HCEC 1CT (cell line): Measurements from ENCODE around the gene NEK6.

ENCODE experiments used
- DNase-seq: peaks from one replicate; pipeline ENCODE4 v3.0.0-alpha.2; 2017

The NEK6 gene

DNA sequence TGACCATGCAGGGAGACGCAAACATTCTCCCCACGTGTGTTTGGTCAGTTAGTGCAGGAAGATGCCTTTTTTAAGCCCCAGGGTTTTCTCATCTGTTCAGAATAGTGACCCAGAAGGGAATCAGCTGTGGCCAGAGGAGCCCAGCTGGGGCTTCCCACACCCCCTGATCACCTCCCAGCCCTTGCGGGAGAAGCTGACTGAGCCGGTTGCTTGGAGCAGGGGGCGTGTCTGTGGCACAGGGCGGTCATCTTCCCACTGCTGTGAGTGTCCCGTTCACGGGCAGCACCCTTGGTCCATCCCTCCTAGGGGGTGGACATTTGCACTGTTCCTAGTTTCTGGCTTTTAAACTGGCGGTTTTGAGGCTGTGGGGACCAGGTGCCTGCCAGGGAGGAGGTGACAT lies 69.7 kb downstream of the NEK6 start:
- DNase-seq = no peak

DNA sequence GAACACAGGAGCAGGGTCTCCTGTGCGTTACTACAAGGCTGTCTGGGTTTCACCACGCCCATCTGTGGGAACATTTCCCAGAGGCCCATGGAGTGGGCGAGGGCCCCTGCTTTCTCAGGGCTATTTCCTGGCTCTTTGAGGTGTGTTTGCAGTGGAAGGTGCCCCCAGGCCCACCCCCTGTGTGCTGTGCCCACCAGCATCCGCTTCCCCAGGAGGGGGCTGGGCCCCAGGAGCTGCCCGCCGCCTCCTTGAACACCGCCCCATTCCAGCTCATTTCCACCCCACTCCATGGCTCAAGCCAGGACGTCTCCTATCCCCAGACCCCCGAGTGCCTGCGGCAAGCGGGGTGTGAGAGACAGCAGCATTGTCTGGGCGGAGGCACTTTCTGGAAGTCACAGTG lies 70.5 kb downstream of the NEK6 start:
- no peak for DNase-seq

DNA sequence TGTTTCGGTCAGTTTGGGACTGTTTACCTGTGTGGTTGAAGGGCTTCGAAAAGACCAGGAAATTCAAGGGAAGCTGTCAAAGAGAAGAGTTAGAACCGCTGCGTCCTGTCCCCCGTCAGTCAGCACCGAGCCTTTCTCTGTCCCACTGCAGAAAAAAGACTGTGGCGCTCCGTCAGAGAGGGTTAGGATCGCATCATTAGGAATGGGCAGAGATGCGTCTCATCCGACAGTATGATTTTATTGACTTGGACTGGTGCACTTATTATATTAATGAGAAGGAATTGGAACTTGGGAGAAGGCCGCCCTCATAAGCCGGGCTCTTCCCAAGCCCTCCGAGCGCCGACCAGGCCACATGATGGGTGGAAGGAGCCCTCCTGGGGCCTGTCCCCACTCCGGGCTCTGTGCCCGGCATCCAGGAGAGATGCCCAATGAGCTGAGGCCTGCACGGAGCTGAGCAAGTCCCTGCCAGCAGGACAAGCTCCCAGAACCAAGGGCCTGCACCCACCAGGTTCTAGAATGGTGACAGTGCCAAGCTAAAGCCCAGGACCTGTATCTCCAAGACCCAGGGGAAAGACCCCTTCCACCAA lies 71.5 kb downstream of the NEK6 start:
- no peak for DNase-seq

GRCh38 chr9:124330011-124330697 lies 72.4 kb downstream of the NEK6 start:
- no peak for DNase-seq

GRCh38 chr9:124331580-124331979 lies 73.8 kb downstream of the NEK6 start:
- DNase-seq = no peak

- no peak for DNase-seq
Observed at GRCh38 chr9:124332361-124333202, 74.8 kb downstream of the NEK6 start.

DNA sequence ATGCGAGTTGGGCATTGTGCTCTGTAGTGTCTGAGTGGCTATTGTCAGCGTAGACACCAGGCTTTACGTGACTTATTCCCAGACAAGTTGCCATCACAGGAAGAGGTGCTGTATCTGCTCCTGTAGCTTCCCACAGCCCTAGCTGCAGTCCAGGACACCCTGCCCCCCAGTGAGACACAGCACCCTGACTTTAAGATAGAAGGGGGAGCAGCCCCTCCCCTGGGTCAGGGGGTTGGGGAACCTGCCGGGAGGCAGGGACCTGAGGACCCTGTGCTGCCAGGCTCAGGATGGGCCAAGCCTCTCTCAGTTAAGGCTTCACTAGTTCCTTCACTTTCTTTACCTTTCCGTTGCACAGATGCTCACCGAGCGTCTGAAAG lies 75.4 kb downstream of the NEK6 start:
- no peak for DNase-seq

DNA sequence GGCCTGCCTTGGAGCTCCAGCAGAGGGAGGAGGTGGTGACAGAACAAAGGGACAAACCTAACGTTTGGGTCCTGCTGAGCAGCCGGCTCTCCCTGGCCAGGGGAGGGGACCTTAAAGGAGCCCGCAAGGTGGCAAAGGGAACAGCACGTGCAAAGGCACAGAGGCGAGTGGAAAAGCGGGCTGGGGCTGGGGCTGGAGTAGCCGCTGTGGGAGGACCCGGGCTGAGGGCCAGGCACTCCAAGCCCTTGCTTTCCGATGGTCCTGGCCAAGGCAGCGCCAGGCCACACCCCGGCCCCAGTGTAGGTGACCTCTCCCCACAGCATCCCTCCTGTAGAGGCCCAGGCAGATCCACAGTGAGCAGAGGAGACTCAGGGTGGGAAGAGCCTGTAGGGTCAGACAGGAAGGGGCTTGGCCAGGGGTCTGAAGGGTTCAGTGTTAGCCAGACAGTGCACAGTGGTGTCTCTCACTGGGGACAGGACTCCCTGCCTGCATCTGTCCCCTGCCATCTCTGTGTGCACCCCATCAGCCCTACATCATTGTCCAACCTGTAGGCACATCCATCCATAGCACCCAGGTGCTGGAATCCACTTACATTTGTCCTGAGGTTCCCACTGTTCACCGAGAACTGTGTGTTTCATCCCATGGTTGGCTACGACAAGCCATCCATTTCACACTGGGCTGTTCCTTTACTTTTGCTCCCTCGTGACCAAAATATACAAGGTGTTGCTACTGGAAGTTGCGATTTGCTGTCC lies 77.0 kb downstream of the NEK6 start:
- DNase-seq = no peak

- no peak for DNase-seq
Observed at GRCh38 chr9:124335320-124335707, 77.6 kb downstream of the NEK6 start.

GRCh38 chr9:124337562-124337961 lies 79.8 kb downstream of the NEK6 start:
- no peak for DNase-seq

- DNase-seq = no peak
Observed at GRCh38 chr9:124339603-124340146, 81.9 kb downstream of the NEK6 start.

- no peak for DNase-seq
Observed at GRCh38 chr9:124340219-124341069, 82.7 kb downstream of the NEK6 start.

DNA sequence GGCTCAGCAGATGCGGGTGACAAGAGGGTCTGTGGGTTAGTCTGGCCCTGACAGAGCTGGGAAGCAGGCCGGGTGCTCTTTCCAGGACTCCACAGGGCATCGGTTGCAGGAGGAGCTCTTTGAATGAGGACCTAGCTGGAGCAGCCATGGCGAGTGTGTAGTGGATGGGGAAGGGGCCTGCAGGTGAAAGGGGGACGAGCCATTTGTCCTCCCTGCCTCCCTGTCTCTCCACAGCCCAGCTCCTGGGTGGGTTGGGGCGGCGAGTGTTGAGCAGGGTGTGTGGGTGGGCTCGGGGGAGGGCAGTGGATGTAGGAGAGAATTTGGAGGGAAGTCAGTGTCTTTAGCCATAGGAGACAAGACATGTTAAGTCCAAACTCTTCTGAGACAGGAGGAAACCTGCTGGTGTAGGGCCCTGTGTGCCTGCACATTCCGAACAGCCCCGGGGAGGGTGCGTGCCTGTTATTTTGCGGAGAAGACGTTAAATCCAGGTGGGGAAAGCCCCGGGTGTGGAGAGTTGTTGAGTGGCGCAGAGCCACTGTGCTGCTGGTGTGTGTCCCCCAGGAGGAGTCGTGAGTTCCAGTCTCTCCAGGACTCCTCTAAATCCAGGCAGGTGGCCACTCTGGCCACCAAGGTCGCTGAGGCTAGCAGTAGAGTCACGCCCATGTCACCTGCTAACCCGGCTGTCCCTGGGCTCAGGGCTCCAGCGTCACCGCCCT lies 83.9 kb downstream of the NEK6 start:
- DNase-seq = no peak

DNA sequence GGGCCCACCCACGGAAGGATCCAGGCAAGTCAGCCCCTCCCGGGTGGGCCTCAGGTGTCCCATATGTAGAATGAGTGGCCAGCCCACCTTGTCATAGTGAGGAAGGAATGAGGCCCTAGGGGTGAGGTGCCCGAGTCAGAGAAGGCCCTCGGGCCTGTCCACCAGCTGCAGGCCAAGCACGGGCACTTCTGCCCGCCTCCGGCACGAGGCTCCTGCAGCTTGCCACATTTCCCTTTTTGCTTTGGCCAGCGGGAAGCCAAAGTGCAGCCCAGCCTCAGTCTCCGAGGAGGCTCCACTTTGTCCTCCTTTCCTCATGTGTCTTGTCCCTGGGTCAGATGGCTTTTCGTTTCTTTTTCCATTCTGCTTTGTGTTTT lies 84.6 kb downstream of the NEK6 start:
- no peak for DNase-seq

- DNase-seq = peak; percentile 84
Observed at GRCh38 chr9:124342776-124343485, 85.2 kb downstream of the NEK6 start.

DNA sequence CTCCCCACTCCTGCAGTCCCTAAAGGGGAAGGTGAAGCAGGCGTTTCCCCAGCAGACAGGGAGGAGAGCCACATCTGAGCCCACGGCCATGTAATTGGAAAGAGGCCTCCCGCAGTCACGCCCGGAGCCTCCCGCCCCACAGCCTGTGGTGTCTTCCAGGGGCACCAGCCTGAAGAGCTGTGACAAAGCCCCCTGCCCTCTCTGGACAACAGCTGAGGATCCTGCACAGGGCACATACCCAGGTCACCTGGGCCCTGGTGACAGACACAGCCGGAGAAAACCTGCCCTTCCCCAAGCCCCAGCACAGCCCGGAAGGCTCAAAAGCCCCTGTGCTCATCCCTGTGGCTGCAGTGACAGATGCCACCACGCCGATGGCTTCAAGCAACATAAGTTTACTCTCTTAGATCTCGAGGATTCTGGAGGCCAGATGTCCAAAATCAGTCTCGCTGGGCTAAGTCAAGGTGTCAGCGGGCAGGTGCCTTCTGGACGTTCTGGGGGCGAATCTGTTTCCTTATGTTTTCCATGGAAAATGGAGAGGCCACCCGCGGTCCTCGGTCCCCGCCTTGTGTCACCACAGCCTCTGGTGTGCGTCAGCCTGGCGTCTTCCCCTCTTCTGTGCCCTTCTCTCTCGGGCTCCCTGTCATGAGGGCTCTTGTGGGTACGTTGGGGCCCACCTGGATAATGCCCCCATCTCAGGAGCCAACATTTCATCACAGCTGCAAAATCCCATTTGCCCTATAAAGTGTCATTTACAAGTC lies 86.0 kb downstream of the NEK6 start:
- no peak for DNase-seq

- no peak for DNase-seq
Observed at GRCh38 chr9:124344291-124345050, 86.7 kb downstream of the NEK6 start.

DNA sequence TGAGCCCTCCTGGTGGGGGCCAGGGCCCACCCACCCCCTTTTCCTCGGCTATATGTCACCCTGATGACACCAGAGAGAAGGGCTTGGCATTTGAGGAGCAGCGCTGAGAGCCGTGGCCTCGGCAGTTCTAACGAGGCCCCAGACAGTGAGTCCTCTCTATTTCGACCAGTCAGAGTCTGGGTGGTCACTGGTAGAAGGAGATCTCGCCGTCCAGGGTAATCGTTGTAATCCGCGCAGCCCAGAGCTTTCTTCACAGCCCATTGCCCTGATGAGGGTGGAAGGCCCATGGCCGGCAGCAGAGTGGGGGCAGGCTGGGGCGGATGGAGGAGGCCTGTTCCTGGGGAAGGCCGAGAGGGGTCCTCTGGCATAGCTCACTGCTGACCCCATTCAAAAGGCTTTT lies 87.3 kb downstream of the NEK6 start:
- DNase-seq = no peak

DNA sequence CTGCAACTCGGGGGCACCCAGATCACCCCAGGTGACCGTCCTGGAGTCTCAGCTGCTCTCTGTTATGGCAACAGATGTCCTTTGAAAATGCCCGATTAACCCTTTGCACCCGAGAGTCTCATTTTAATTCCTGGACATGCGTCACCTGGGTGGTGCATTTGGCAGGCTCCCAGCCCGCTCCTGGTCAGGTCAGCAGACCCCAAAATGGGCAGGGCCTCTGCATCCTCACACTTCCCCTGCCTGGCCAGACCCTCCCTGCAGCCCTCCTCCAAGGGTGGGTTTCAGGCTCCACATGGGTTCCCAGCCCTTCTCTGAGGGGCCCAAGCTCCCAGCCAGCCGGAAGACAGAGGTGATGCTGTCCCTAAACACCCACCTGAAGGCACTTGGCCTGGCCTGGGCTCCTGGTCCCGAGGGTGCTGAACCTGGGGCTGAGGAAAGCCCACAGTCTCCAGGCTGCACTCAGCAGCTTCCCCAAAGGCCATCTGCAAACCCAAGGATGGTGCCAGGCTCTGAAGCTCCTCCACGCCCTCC lies 88.1 kb downstream of the NEK6 start:
- DNase-seq = no peak
